ENCODE data around the gene PPFIA4.
A peak's percentile ranks its signal among the peaks of the same experiment; 100 is the strongest.

The PPFIA4 gene

GRCh38 chr1:202987922-202988583 lies 38.2 kb upstream of the PPFIA4 start:
- no peak overlapping the region for H3K4me3 ChIP-seq (ENCODE audit: low read length)
- TF ChIP-seq CTCF (IDR thresholded peaks at IDR 0.05; ENCODE audit: insufficient read depth, low read depth, low read length, missing control alignments): no peak
- DNase-seq (ENCODE audit: low read depth): no peak

- DNase-seq (ENCODE audit: low read depth): no peak
- TF ChIP-seq CTCF (IDR thresholded peaks at IDR 0.05; ENCODE audit: insufficient read depth, low read depth, low read length, missing control alignments): no peak
- H3K4me3 ChIP-seq (ENCODE audit: low read length): no peak overlapping the region
Observed at GRCh38 chr1:202989879-202990278, 36.4 kb upstream of the PPFIA4 start.

- H3K4me3 ChIP-seq (ENCODE audit: low read length): no peak overlapping the region
- DNase-seq (ENCODE audit: low read depth): no peak
- TF ChIP-seq CTCF (IDR thresholded peaks at IDR 0.05; ENCODE audit: insufficient read depth, low read depth, low read length, missing control alignments): no peak
Observed at GRCh38 chr1:202991112-202991511, 35.2 kb upstream of the PPFIA4 start.

- TF ChIP-seq CTCF (IDR thresholded peaks at IDR 0.05; ENCODE audit: insufficient read depth, low read depth, low read length, missing control alignments): no peak
- no peak for DNase-seq (ENCODE audit: low read depth)
- H3K4me3 ChIP-seq (ENCODE audit: low read length): no peak overlapping the region
Observed at GRCh38 chr1:202994756-202995155, 31.5 kb upstream of the PPFIA4 start.

- peak; percentile 77 for TF ChIP-seq CTCF (IDR thresholded peaks at IDR 0.05; ENCODE audit: insufficient read depth, low read depth, low read length, missing control alignments)
- peak; percentile 65 for DNase-seq (ENCODE audit: low read depth)
- H3K4me3 ChIP-seq (ENCODE audit: low read length): no peak overlapping the region
Observed at GRCh38 chr1:202998836-202999750, 27.2 kb upstream of the PPFIA4 start.

GRCh38 chr1:203000217-203000944 lies 25.9 kb upstream of the PPFIA4 start:
- TF ChIP-seq CTCF (IDR thresholded peaks at IDR 0.05; ENCODE audit: insufficient read depth, low read depth, low read length, missing control alignments): no peak
- DNase-seq (ENCODE audit: low read depth): no peak
- H3K4me3 ChIP-seq (ENCODE audit: low read length): no peak overlapping the region

Measured in epithelial cell of esophagus (primary cell).